Mucosa of stomach (tissue), 1 donor: Measurements from ENCODE around the gene KIAA1549.

Source experiments
- H3K27me3 ChIP-seq: one replicate; pipeline ENCODE4 v1.7.0; 2013; ENCODE audit warnings: mild to moderate bottlenecking, low read length; ENCODE audit not compliant: control insufficient read depth, insufficient read depth
- H3K36me3 ChIP-seq: one replicate; pipeline ENCODE4 v1.7.0; 2013; ENCODE audit warnings: low read length; ENCODE audit not compliant: control insufficient read depth, insufficient read depth
- H3K4me1 ChIP-seq: one replicate; pipeline ENCODE4 v1.7.0; 2013; ENCODE audit warnings: mild to moderate bottlenecking, low read length; ENCODE audit not compliant: control insufficient read depth, insufficient read depth
- H3K4me3 ChIP-seq: one replicate; pipeline ENCODE4 v1.7.0; 2013; ENCODE audit warnings: low read length
- H3K9ac ChIP-seq: one replicate; pipeline ENCODE4 v1.7.0; 2013; ENCODE audit warnings: mild to moderate bottlenecking, low read length, moderate library complexity
- H3K9me3 ChIP-seq: one replicate; pipeline ENCODE4 v1.7.0; 2013; ENCODE audit warnings: mild to moderate bottlenecking, low read length, moderate library complexity; ENCODE audit not compliant: control insufficient read depth
- donor health status: Pancreatic carcinoma.

Gene KIAA1549

GRCh38 chr7:138913783-138914182 lies 67.4 kb downstream of the KIAA1549 start:
- H3K4me1 ChIP-seq: no peaks in the 10 kb centered on the region
- no peak overlapping the region for H3K4me3 ChIP-seq
- no peaks in the 10 kb centered on the region for H3K36me3 ChIP-seq
- no peaks in the 10 kb centered on the region for H3K9me3 ChIP-seq
- H3K9ac ChIP-seq: no peak overlapping the region
- H3K27me3 ChIP-seq: no peaks in the 10 kb centered on the region

GRCh38 chr7:138911007-138911406 lies 70.2 kb downstream of the KIAA1549 start:
- H3K9ac ChIP-seq: no peak overlapping the region
- no peaks in the 10 kb centered on the region for H3K27me3 ChIP-seq
- H3K9me3 ChIP-seq: no peaks in the 10 kb centered on the region
- H3K4me3 ChIP-seq: no peak overlapping the region
- no peaks in the 10 kb centered on the region for H3K36me3 ChIP-seq
- H3K4me1 ChIP-seq: peaks cover 8% of the 10 kb centered on the region

DNA sequence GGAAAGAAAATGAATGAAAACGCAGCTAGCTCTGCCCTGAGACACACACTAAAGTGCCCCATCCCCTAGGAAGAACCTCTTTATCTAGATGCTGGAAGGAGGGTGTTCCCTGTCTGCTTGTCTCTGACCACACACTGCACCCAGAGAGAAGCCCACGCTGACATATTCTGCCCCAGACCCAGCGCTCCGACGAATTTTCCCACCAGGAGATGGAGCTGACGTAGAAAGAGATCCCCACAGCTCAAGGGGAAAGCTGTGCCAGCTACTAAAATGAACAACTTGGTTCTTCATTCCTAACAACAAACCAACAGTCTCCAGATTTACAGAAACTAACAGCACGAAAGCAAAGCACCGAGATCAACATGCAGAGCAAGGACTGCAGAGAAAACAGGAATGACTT lies 73.3 kb downstream of the KIAA1549 start:
- no peak overlapping the region for H3K4me3 ChIP-seq
- H3K9me3 ChIP-seq: no peaks in the 10 kb centered on the region

GRCh38 chr7:138907201-138907847 lies 73.9 kb downstream of the KIAA1549 start:
- H3K9ac ChIP-seq: no peak overlapping the region
- H3K36me3 ChIP-seq: no peaks in the 10 kb centered on the region
- no peaks in the 10 kb centered on the region for H3K27me3 ChIP-seq
- no peak overlapping the region for H3K4me3 ChIP-seq
- peaks cover 8% of the 10 kb centered on the region for H3K4me1 ChIP-seq
- no peaks in the 10 kb centered on the region for H3K9me3 ChIP-seq

More for the DNA sequence above, 73.3 kb downstream of the KIAA1549 start:
- H3K9ac ChIP-seq: no peak overlapping the region
- H3K27me3 ChIP-seq: no peaks in the 10 kb centered on the region
- H3K36me3 ChIP-seq: no peaks in the 10 kb centered on the region
- H3K4me1 ChIP-seq: peaks cover 8% of the 10 kb centered on the region

DNA sequence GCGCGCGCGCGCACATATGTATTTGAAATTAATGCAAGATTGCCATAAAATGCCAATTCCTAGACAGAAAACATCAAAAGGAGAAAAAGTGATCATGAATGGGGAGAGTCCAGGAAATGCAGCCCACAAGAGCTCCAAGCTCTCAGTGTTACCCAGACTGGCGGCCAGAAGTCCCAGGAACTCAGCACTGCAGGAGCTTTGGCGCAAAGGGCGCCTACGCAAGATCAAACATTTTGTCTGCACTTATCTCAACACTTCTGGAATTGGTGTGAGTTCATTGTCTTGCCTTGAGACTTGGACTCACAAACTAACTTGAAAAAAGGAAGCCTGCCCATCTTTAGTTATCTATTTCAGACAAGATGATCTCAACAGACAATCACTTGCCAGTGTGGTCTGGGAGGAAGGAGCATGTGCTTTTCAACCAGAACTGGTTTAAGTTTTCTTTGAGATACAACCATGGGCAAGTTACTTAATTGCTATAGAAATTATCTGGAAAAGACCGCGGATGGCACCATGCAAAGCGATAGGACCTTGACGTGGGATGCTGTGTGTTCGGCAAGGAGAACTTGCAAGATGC lies 77.2 kb downstream of the KIAA1549 start:
- peaks cover 8% of the 10 kb centered on the region for H3K4me1 ChIP-seq
- H3K4me3 ChIP-seq: no peak overlapping the region

DNA sequence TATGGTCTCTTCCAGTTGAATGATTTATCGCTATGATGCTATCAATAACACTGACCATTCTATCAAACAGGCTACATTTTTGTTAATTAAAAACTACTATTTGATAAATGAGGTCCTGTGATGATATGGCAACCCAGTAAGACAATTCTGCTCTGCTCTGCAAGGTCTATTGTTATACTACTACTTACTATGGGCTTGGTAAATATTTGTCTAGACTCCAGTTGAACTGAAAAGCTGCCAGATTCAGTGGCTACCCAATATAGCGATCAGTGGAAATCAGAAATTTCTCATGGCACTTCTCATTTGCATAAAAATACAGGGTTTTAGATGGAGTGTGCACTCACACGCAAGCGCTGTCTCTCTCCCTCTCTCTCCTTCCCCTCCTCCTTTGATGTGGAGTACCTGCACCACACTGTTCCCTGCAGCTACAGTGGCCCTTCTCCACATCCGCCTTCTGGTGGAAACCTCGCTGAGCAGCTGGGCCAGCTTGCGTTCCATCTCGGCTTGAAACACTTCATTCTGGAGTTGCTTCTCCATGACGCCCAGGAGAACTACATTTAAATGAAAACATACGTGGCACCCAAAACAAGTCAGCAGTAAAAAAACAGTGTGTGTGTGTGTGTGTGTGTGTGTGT lies 77.9 kb downstream of the KIAA1549 start:
- H3K9me3 ChIP-seq: no peaks in the 10 kb centered on the region
- no peak overlapping the region for H3K4me3 ChIP-seq
- H3K4me1 ChIP-seq: peaks cover 8% of the 10 kb centered on the region
- H3K27me3 ChIP-seq: no peaks in the 10 kb centered on the region
- H3K36me3 ChIP-seq: no peaks in the 10 kb centered on the region
- H3K9ac ChIP-seq: no peak overlapping the region

More for the DNA sequence above, 77.2 kb downstream of the KIAA1549 start:
- Histone ChIP-seq H3K9ac (no peak overlapping the region), H3K9me3 (no peaks in the 10 kb centered on the region), H3K36me3 (no peaks in the 10 kb centered on the region), H3K27me3 (no peaks in the 10 kb centered on the region)

- no peaks in the 10 kb centered on the region for H3K36me3 ChIP-seq
- H3K9me3 ChIP-seq: no peaks in the 10 kb centered on the region
- H3K4me1 ChIP-seq: peaks cover under 1% of the 10 kb centered on the region
- H3K9ac ChIP-seq: no peak overlapping the region
- no peak overlapping the region for H3K4me3 ChIP-seq
- no peaks in the 10 kb centered on the region for H3K27me3 ChIP-seq
Observed at GRCh38 chr7:138902161-138902560, 79.0 kb downstream of the KIAA1549 start.

DNA sequence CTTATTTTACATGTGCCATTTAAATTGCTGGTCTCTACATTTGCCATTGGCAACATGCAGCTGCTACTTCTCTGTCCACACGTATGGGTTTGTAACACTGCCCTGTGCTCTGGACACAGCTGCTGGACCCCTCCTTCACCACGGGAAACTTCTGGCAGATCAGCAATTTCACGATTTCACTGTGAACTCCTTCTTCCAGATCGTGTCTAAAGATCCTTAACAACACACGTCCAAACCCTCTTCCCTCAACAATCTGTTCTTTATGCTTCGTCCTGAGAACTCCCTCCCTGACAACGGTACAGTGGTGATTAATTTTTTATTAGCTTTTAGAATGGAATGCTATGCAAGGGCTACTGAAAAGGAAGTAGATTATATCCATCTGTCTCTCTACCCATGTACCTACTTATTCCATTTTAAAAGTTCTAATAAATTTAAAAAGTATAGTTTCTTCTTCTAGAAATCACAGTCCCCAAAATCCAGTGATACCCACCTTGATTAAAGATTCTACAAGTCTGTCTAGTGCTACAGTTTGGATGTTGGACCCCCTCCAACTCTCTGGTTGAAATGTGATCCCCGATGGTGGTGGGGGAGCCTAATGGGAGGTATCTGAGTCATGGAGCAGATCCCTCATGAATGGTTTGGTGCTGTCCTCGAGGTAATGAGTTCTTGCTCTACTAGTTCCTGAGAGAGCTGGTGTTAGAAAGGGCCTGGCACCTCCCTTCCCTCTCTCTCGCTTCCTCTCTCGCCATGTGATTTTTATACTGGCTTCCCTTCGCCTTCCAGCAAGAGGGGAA lies 81.0 kb downstream of the KIAA1549 start:
- Histone ChIP-seq H3K4me3 (no peak overlapping the region), H3K27me3 (no peaks in the 10 kb centered on the region), H3K36me3 (no peaks in the 10 kb centered on the region), H3K9ac (no peak overlapping the region), H3K4me1 (peaks cover 5% of the 10 kb centered on the region), H3K9me3 (no peaks in the 10 kb centered on the region)

DNA sequence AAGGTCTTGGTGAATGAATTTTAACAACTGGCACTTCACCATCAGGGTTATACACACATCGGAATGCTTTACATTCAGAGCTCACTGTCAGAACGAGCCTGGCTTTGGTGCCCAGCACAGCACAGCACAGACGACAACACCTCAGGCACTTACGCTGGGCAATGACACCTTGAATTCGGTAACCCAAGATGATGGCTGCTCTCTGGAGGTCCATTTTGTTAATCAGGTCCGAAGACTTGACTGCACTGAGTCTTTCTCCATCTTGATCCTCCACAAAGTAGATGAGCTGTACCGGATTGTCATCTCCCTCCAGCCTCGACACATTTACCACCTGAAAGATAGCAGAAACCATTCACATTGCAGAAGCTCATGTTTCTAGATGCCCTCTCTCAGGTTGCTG lies 82.4 kb downstream of the KIAA1549 start:
- H3K36me3 ChIP-seq: no peaks in the 10 kb centered on the region
- H3K27me3 ChIP-seq: no peaks in the 10 kb centered on the region
- no peaks in the 10 kb centered on the region for H3K9me3 ChIP-seq
- H3K4me1 ChIP-seq: peaks cover 5% of the 10 kb centered on the region
- H3K4me3 ChIP-seq: no peak overlapping the region
- no peak overlapping the region for H3K9ac ChIP-seq

GRCh38 chr7:138898255-138898654 lies 82.9 kb downstream of the KIAA1549 start:
- H3K9ac ChIP-seq: no peak overlapping the region
- peaks cover 8% of the 10 kb centered on the region for H3K4me1 ChIP-seq
- no peaks in the 10 kb centered on the region for H3K27me3 ChIP-seq
- no peak overlapping the region for H3K4me3 ChIP-seq
- H3K36me3 ChIP-seq: no peaks in the 10 kb centered on the region
- no peaks in the 10 kb centered on the region for H3K9me3 ChIP-seq

DNA sequence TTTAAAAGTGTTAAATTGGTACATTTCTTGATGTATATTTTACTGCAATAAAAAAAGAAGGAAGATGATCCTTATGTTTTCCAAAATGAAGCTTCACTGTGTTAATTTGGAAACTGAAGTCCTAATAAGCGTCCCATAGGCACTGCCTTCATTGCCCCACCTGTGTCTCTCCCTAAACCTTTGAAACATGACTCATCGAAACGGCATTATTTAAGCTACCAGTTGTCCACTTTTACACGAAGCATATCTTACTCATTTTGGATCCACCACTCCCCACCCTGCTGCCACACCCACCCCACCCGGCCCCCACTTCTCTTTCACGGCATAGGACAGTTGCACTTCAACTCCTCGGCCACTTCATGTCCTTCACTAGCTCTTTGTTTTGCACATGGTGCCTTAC lies 85.5 kb downstream of the KIAA1549 start:
- Histone ChIP-seq H3K36me3 (no peaks in the 10 kb centered on the region), H3K9ac (no peak overlapping the region), H3K27me3 (no peaks in the 10 kb centered on the region), H3K4me3 (no peak overlapping the region), H3K4me1 (peaks cover 18% of the 10 kb centered on the region), H3K9me3 (no peaks in the 10 kb centered on the region)

- Histone ChIP-seq H3K27me3 (no peaks in the 10 kb centered on the region), H3K4me1 (peaks cover 29% of the 10 kb centered on the region), H3K9me3 (no peaks in the 10 kb centered on the region), H3K9ac (no peak overlapping the region), H3K36me3 (no peaks in the 10 kb centered on the region), H3K4me3 (no peak overlapping the region)
Observed at GRCh38 chr7:138893258-138893657, 87.9 kb downstream of the KIAA1549 start.
